NOMO-1 treated with dmso at 0.1 percent for 144 hours (cell line): Measurements from ENCODE around the gene CHST6.
"Not testable (repeated sequence)": the region's sequence is repeated elsewhere in the genome, so short reads cannot be mapped to it uniquely, and the experiment has no call there.

Experiments
- DNase-seq: peaks from one replicate; lab custom pipeline; 2025; ENCODE audit not compliant: unreplicated experiment; lab: John Stamatoyannopoulos, UW

Gene CHST6

DNA sequence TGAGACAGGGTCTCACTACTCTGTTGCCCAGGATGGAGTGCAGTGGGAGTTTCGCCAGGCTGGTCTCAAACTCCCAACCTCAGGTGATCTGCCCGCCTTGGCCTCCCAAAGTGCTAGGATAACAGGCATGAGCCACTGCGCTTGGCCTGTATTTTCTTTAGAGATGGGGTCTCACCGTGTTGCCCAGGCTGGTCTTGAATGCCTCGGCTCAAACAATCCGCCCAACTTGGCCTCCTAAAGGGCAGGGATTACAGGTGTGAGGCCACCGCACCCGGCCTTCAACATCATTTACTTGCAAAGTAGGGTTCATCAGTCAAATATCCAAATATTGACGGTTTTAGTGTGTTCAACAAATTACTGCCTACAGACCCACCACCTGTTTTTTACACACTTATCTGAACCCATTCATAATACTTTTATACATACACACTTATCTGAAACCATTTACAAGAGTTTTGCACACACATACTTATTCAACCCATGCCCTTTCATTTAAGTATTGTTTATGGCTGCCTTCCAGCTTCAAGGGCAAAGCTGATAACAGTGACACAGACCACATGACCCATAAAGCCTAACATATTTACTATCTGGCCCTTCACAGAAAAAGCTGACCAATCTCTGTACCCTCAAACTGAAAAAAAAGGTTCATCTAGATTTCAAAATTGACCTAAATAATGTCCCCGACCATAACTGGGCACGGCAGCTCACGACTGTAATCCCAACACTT lies 42.6 kb downstream of the CHST6 start:
- DNase-seq = no peak

DNA sequence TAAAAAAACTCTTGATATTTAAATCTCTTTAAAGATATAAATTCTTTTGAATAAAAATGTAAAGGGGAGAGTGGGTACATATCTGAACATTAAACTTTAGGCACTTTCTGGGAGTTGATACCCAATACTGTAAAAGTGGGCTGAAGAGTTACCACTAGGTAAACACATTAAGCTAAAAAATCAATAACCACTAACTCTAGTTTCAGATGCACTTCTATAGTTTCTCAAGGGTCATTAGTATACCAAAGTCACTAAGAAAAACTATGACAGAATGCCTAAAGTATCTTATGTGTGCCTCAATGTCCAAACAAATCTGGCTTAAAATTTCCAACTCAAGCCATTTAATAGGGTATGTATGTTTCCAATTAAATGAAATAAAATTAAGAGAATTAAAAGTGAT lies 48.8 kb downstream of the CHST6 start:
- DNase-seq = no peak

- no peak for DNase-seq
These were observed 49.9 kb downstream of the CHST6 start for GRCh38 chr16:75445298-75445697.

GRCh38 chr16:75443298-75443697 lies 51.9 kb downstream of the CHST6 start:
- no peak for DNase-seq

DNA sequence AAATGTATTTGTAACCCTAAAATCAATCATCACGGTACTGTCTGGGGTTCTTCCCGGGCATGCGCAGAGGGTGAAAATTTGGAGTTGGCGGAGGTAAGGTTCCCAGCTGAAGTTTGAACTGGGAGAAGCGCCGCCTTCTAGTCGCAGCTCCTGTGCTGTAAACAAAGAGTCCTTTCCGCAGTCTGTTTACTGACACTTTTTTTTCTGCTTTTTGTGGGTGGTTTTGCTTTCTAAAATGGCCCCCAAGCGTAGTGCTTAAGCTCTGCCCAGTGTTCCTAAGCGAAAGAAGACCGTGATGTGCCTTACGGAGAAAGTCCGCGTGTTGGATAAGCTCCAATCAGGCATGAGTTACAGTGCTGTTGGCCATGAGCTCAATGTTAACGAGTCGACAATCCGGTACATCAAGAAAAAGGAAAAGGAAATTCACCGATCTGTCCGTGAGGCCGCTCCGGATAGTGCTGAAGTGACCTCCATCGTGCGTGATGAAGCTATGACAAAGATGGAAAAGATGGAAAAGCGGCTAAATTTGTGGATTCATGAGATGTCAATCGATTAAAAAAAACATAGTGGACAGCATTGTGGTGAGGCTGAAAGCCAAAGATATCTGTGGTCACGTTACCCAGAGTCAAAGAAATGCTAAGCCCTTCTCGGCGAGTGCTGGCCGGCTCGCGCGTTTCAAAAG lies 61.4 kb downstream of the CHST6 start:
- peak; percentile 84 for DNase-seq

GRCh38 chr16:75432828-75433731 lies 62.2 kb downstream of the CHST6 start, which contains the start of gene CFDP1:
TSS of gene CFDP1 (minus strand) at chr16:75433503. CDS start at chr16:75433352, 151 bp downstream.
- DNase-seq = peak; percentile 95

DNA sequence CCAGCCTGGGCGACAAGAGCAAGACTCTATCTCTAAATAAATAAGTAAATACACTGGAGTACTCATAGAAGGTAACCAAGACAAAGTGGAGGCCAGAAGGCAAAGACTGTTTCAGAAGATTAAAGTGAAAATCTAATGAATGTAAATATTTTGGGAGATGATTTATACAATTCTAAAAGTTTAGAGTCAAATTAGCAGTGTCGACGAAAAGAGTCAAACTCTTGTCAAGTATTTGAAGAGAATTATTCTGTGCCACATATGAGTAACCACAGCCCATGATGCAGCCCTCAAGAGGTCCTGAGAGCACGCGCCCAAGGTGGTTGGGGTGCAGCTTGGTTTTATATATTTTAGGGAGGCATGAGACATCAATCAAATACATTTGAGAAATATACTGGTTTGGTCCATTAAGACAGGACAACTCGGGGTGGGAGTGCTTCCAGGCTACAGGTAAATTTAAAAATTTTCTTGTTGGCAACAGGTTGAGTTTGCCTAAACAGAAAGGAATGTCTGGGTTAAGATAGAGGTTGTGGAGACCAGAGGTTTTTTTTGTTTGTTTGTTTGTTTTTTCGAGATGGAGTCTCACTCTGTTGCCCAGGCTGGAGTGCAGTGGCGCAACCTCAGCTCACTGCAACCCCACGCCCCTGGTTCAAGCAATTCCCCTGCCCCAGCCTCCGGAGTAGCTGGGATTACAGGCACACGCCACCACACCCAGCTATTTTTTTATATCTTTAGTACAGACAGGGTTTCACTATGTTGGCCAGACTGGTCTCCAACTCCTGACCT lies 65.4 kb downstream of the CHST6 start:
- no peak for DNase-seq

- not testable (repeated sequence) for DNase-seq
These were observed 68.7 kb downstream of the CHST6 start for GRCh38 chr16:75426524-75426923.

DNA sequence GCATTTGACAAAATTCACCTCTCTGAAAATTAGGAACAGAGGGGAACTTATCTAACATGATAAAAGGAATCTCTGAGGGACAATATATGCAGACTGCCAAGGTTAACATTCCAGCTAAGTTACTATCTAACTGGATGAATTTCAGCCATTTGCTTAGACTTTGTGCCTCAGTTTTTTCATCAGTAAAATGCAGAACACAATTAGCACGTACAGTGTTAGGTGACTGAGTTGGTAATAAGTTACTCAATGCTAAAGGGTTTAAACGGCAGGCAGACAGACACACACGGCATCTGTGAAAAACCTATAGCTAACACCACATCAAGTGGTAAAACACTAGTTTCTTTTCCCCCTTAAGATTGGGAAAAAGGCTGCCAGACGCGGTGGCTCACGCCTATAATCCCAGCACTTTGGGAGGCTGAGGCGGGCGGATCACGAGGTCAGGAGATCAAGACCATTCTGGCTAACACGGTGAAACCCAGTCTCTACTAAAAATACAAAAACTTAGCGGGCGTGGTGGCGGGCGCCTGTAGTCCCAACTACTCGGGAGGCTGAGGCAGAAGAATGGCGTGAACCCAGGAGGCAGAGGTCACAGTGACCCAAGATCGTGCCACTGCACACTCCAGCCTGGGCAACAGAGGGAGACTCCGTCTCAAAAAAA lies 71.0 kb downstream of the CHST6 start:
- DNase-seq = not testable (repeated sequence)

DNA sequence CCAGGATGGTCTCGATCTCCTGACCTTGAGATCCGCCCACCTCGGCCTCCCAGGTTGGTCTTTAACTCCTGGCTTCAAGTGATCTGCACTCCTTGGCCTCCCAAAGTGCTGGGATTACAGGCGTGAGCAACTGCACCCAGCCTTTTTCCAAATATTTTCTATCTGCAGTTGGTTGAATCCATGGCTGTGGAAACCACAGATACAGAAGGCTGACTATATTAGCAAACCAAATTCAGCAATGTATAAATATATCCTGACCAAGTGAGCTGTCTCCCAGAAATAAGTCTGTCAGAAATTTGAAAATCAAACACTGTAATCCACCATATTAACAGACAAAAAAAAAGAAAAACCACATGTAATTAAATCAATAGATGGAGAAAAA lies 71.5 kb downstream of the CHST6 start:
- no peak for DNase-seq
